ENCODE measurements around the gene PFN3.
A peak's percentile ranks its signal among the peaks of the same experiment; 100 is the strongest.

Gene PFN3

GRCh38 chr5:177409043-177409801, 8.8 kb upstream of the PFN3 start, which contains the start of gene F12:
Gene F12, minus strand, starts transcription at chr5:177409564. Its CDS starts 37 bp downstream, at chr5:177409527.
- no peak for TF ChIP-seq CTCF (IDR thresholded peaks at IDR 0.05; ENCODE audit: control insufficient read depth, insufficient read depth, low read depth, low read length, missing control alignments)
- H3K4me3 ChIP-seq (ENCODE audit: control insufficient read depth, low read depth, low read length) = no peak within 1 kb of the TSS

GRCh38 chr5:177405805-177406204, 5.3 kb upstream of the PFN3 start:
- no peak for TF ChIP-seq CTCF (IDR thresholded peaks at IDR 0.05; ENCODE audit: control insufficient read depth, insufficient read depth, low read depth, low read length, missing control alignments)

More at GRCh38 chr5:177409043-177409801, 8.8 kb upstream of the PFN3 start, which contains the start of gene F12:
- no peak for DNase-seq (ENCODE audit: low read depth)

GRCh38 chr5:177405312-177405711, 4.9 kb upstream of the PFN3 start:
- H3K4me3 ChIP-seq (ENCODE audit: control insufficient read depth, low read depth, low read length) = no peak overlapping the region
- DNase-seq (ENCODE audit: low read depth) = no peak
- no peak for TF ChIP-seq CTCF (IDR thresholded peaks at IDR 0.05; ENCODE audit: control insufficient read depth, insufficient read depth, low read depth, low read length, missing control alignments)

More at GRCh38 chr5:177405805-177406204, 5.3 kb upstream of the PFN3 start:
- no peak for DNase-seq (ENCODE audit: low read depth)
- no peak overlapping the region for H3K4me3 ChIP-seq (ENCODE audit: control insufficient read depth, low read depth, low read length)

- no peak for DNase-seq (ENCODE audit: low read depth)
- peak overlapping the region; percentile 66 for H3K4me3 ChIP-seq (ENCODE audit: control insufficient read depth, low read depth, low read length)
- no peak for TF ChIP-seq CTCF (IDR thresholded peaks at IDR 0.05; ENCODE audit: control insufficient read depth, insufficient read depth, low read depth, low read length, missing control alignments)
Measured at GRCh38 chr5:177404641-177405179, 4.2 kb upstream of the PFN3 start.

GRCh38 chr5:177403792-177404640, 3.6 kb upstream of the PFN3 start:
- peak overlapping the region; percentile 66 for H3K4me3 ChIP-seq (ENCODE audit: control insufficient read depth, low read depth, low read length)
- TF ChIP-seq CTCF (IDR thresholded peaks at IDR 0.05; ENCODE audit: control insufficient read depth, insufficient read depth, low read depth, low read length, missing control alignments) = peak; percentile 71
- peak; percentile 27 for DNase-seq (ENCODE audit: low read depth)

- peak overlapping the region; percentile 66 for H3K4me3 ChIP-seq (ENCODE audit: control insufficient read depth, low read depth, low read length)
- TF ChIP-seq CTCF (IDR thresholded peaks at IDR 0.05; ENCODE audit: control insufficient read depth, insufficient read depth, low read depth, low read length, missing control alignments) = no peak
Measured at GRCh38 chr5:177403102-177403791, 2.8 kb upstream of the PFN3 start.

More at GRCh38 chr5:177403102-177403791, 2.8 kb upstream of the PFN3 start:
- no peak for DNase-seq (ENCODE audit: low read depth)

All from AG09309 (cell line).